GM15510 (cell line): ENCODE measurements around the gene CUL5.

Experiments
- POLR2A ChIP-seq: IDR thresholded peaks from 3 replicates; pipeline ENCODE4 v1.6.1; 2011; ENCODE audit warnings: borderline replicate concordance; ENCODE audit not compliant: insufficient read length; ENCODE audit errors: extremely low read depth

CUL5 gene

GRCh38 chr11:108135845-108136544 is 127.3 kb downstream of the CUL5 start:
- no peak for TF ChIP-seq POLR2A

- TF ChIP-seq POLR2A = no peak
Measured at GRCh38 chr11:108137212-108137611, 128.5 kb downstream of the CUL5 start.

GRCh38 chr11:108142304-108142703 is 133.6 kb downstream of the CUL5 start:
- no peak for TF ChIP-seq POLR2A

- TF ChIP-seq POLR2A = no peak
Measured at GRCh38 chr11:108144615-108145014, 135.9 kb downstream of the CUL5 start.

- TF ChIP-seq POLR2A = no peak
Measured at GRCh38 chr11:108147150-108147549, 138.5 kb downstream of the CUL5 start.

GRCh38 chr11:108148556-108148955 is 139.9 kb downstream of the CUL5 start:
- no peak for TF ChIP-seq POLR2A

GRCh38 chr11:108154591-108154990 is 145.9 kb downstream of the CUL5 start:
- no peak for TF ChIP-seq POLR2A
